IMR-90 (cell line): Measurements from ENCODE around the gene FNDC3A. TPM values are rescaled to one million over a fixed set of nuclear protein-coding genes. Genes with fewer than 3 reads are reported as not detected.

ENCODE experiments used
- ATAC-seq: fragments of 200-7000 bp; cut with Tn5 transposase; 2 replicates; pipeline ENCODE4 v1.9.1; 2020; ENCODE audit warnings: low read depth, mild to moderate bottlenecking, moderate library complexity
- BruUV-seq: library from RNA; stranded (reverse); fragments of 400-500 nt; replicated peaks from 2 replicates; lab custom pipeline; 2021; lab: Mats Ljungman, UMichigan
- CTCF ChIA-PET: fragments of 300-600 bp; formaldehyde crosslinking; extraction: SDS; loops from one replicate; lab custom pipeline; 2021; ENCODE audit warnings: antibody characterized with exemption; lab: Yijun Ruan, JAX
- POLR2A ChIA-PET: fragments of 300-600 bp; sonication (Branson Sonifier 250); formaldehyde crosslinking; loops from one replicate; lab custom pipeline; 2022; ENCODE audit warnings: antibody characterized with exemption; ENCODE audit not compliant: unreplicated experiment; lab: Charles Lee
- DNase-seq: peaks from one replicate; pipeline ENCODE4 v3.0.0; 2013
- H2AFZ ChIP-seq: replicated peaks from 2 replicates; pipeline ENCODE3; 2013; ENCODE audit warnings: low read length, mild to moderate bottlenecking; ENCODE audit not compliant: poor library complexity
- H2AK5ac ChIP-seq: 2 replicates; pipeline ENCODE4 v1.6.1; 2013; ENCODE audit warnings: low read depth, low read length, inconsistent platforms
- H2AK9ac ChIP-seq: replicated peaks from 2 replicates; pipeline ENCODE3; 2013; ENCODE audit warnings: mild to moderate bottlenecking, low read depth, low read length, moderate library complexity; ENCODE audit not compliant: poor library complexity
- H2BK120ac ChIP-seq: 2 replicates; pipeline ENCODE4 v1.6.1; 2013; ENCODE audit warnings: low read depth, low read length, inconsistent platforms
- H2BK15ac ChIP-seq: 3 replicates; pipeline ENCODE4 v1.6.1; 2013; ENCODE audit warnings: low read depth, low read length, inconsistent platforms
- H2BK20ac ChIP-seq: 2 replicates; pipeline ENCODE4 v1.6.1; 2013; ENCODE audit warnings: low read depth, mild to moderate bottlenecking, inconsistent platforms, low read length, moderate library complexity
- H2BK5ac ChIP-seq: 2 replicates; pipeline ENCODE4 v1.6.1; 2013; ENCODE audit warnings: mild to moderate bottlenecking, low read depth, low read length, inconsistent platforms; ENCODE audit not compliant: poor library complexity, severe bottlenecking
- H3K14ac ChIP-seq: replicated peaks from 2 replicates; pipeline ENCODE4 v1.6.1; 2013; ENCODE audit warnings: low read depth, low read length, inconsistent platforms
- H3K18ac ChIP-seq: 2 replicates; pipeline ENCODE4 v1.6.1; 2013; ENCODE audit warnings: low read depth, low read length, control low read depth
- H3K23ac ChIP-seq: 2 replicates; pipeline ENCODE4 v1.6.1; 2013; ENCODE audit warnings: low read depth, low read length, inconsistent platforms
- H3K27ac ChIP-seq: 2 replicates; pipeline ENCODE4 v1.5.1; 2013; ENCODE audit warnings: mild to moderate bottlenecking, control low read depth, low read length; ENCODE audit not compliant: insufficient read depth
- H3K27me3 ChIP-seq: 2 replicates; pipeline ENCODE4 v1.6.1; 2013; ENCODE audit warnings: low read length; ENCODE audit not compliant: control insufficient read depth, insufficient read depth
- H3K36me3 ChIP-seq: 2 replicates; pipeline ENCODE4 v1.6.1; 2013; ENCODE audit warnings: low read length, mixed read lengths; ENCODE audit not compliant: control insufficient read depth, insufficient read depth
- H3K4ac ChIP-seq: 2 replicates; pipeline ENCODE4 v1.6.1; 2013; ENCODE audit warnings: low read depth, low read length, inconsistent platforms
- H3K4me1 ChIP-seq: 2 replicates; pipeline ENCODE4 v1.6.1; 2013; ENCODE audit warnings: low read length, mixed read lengths; ENCODE audit not compliant: control insufficient read depth, insufficient read depth
- H3K4me2 ChIP-seq: 2 replicates; pipeline ENCODE4 v1.6.1; 2013; ENCODE audit warnings: low read depth, mild to moderate bottlenecking, control low read depth, low read length, moderate library complexity
- H3K4me3 ChIP-seq: 2 replicates; pipeline ENCODE4 v1.5.1; 2013; ENCODE audit warnings: low read depth, mild to moderate bottlenecking, control low read depth, low read length, moderate library complexity; ENCODE audit not compliant: insufficient read depth
- H3K56ac ChIP-seq: 2 replicates; pipeline ENCODE4 v1.6.1; 2013; ENCODE audit warnings: low read length, inconsistent platforms; ENCODE audit not compliant: insufficient read depth; ENCODE audit errors: extremely low read depth
- H3K79me1 ChIP-seq, 2 experiments: 2 replicates each; pipeline ENCODE4 v1.6.1; 2013; ENCODE audit warnings: low read length in 2 of 2, inconsistent platforms in 1 of 2, low read depth in 1 of 2
- H3K9ac ChIP-seq: 2 replicates; pipeline ENCODE4 v1.6.1; 2013; ENCODE audit warnings: low read depth, low read length, control low read depth
- H3K9me1 ChIP-seq: 2 replicates; pipeline ENCODE4 v1.6.1; 2013; ENCODE audit warnings: low read length, inconsistent platforms; ENCODE audit not compliant: insufficient read depth
- H3K9me3 ChIP-seq: 2 replicates; pipeline ENCODE4 v1.6.1; 2013; ENCODE audit warnings: low read length; ENCODE audit not compliant: control insufficient read depth, insufficient read depth
- H4K20me1 ChIP-seq: 2 replicates; pipeline ENCODE4 v1.6.1; 2013; ENCODE audit warnings: low read length, inconsistent platforms; ENCODE audit not compliant: insufficient read depth
- H4K5ac ChIP-seq: 2 replicates; pipeline ENCODE4 v1.6.1; 2013; ENCODE audit warnings: mild to moderate bottlenecking, low read depth, low read length, control low read depth
- H4K8ac ChIP-seq, 2 experiments: 2 replicates each; pipeline ENCODE4 v1.6.1; 2013; ENCODE audit warnings: low read depth in 2 of 2, low read length in 2 of 2, control low read depth in 1 of 2, inconsistent platforms in 1 of 2
- H4K91ac ChIP-seq: 2 replicates; pipeline ENCODE4 v1.6.1; 2013; ENCODE audit warnings: low read depth, low read length, inconsistent platforms; ENCODE audit not compliant: insufficient read depth
- NFE2L2 ChIP-seq: fragments of 150-350 bp; IDR thresholded peaks from 2 replicates; pipeline ENCODE4 v1.6.1; 2016; ENCODE audit warnings: low read depth, mild to moderate bottlenecking, low read length
- WGBS, 2 experiments: methylation state at CpG; one replicate each; pipeline versions ENCODE4 v1.1.5 to v1.1.7; 2013; ENCODE audit warnings: missing lambda C conversion rate in 2 of 2; ENCODE audit not compliant: insufficient read length in 1 of 2; ENCODE audit errors: extremely low coverage in 2 of 2; 5-methylcytosine and 5-hydroxymethylcytosine counted together
- dilution Hi-C: fragments of 300-500 bp; cut with HindIII; formaldehyde crosslinking; loops from one replicate; pipeline ENCODE4 v1.14.3; 2018; ENCODE audit warnings: low sequenced_read_pairs; ENCODE audit not compliant: unreplicated experiment
- in situ Hi-C: fragments of 300-500 bp; cut with MboI; formaldehyde crosslinking; loops from 3 replicates; pipeline ENCODE4 v1.14.3; 2019; ENCODE audit warnings: low sequenced_read_pairs, inconsistent platforms, mixed read lengths
- intact Hi-C: fragments of 100-400 bp; cut with micrococcal nuclease; formaldehyde crosslinking; loops from 2 replicates; pipeline ENCODE4 v1.10.0; 2022
- polyA plus RNA-seq, 3 experiments: library from polyadenylated mRNA; depleted of rRNA; stranded (reverse); fragments of >200 nt; gene quantifications; 2 replicates each; pipeline ENCODE4 v1.2.3, GENCODE V29; 2012; ENCODE audit warnings: low replicate concordance in 1 of 3
- total RNA-seq: library from RNA; depleted of rRNA; stranded (reverse); fragments of >200 nt; gene quantifications from 2 replicates; pipeline ENCODE4 v1.2.3, GENCODE V29; 2012

FNDC3A gene
- total and polyA plus RNA-seq, 2 of the 4 experiments (the other 2 are of a cell fraction): 29.2 to 60.4 TPM

DNA sequence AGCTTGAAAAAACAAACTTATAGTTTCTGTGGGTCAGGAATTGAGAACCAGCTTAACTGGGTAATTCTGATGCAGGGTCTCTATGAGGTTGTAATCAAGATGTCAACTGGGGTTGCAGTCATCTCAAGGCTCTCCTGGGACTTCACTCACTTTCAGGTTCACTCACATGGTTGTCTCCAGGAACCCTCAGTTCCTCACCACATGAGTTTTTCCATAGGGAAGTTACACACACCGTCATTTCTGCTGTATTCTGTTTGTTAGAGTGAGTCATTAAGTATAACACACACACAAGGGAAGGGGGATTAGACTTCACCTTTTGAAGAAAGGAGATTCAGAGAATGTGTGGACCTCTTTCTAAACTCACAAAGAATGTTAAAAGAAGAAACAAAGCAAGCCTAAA lies 209.6 kb downstream of the FNDC3A start:
- Histone ChIP-seq H3K14ac (no peak overlapping the region), H3K4me3 (no peak overlapping the region), H2BK120ac (no peak overlapping the region), H3K4me1 (no peaks in the 10 kb centered on the region), H3K36me3 (peaks cover 30% of the 10 kb centered on the region), H3K9me3 (no peaks in the 10 kb centered on the region), H3K23ac (no peak overlapping the region), H3K9ac (no peak overlapping the region), H2BK15ac (no peak overlapping the region), H3K27me3 (no peaks in the 10 kb centered on the region), H3K4ac (no peak overlapping the region), H3K9me1 (no peaks in the 10 kb centered on the region), H3K79me1 (peaks cover 5 to 14% of the 10 kb centered on the region in 2 experiments; a peak in 3 of 4 replicates), H4K20me1 (no peaks in the 10 kb centered on the region), H2AK5ac (no peak overlapping the region), H4K91ac (no peak overlapping the region), H3K27ac (no peak overlapping the region), H2AK9ac (no peak overlapping the region), H3K4me2 (no peak overlapping the region), H4K8ac (no peak overlapping the region), H2BK5ac (no peak overlapping the region), H2BK20ac (no peak overlapping the region), H2AFZ (no peak overlapping the region), H3K18ac (no peak overlapping the region), H3K56ac (no peak overlapping the region), H4K5ac (no peak overlapping the region)
- no peak for TF ChIP-seq NFE2L2
- no CpG with 5 or more reads among the region's 1 CpG for WGBS, 2 experiments
- dilution Hi-C loops (no loop called here), intact Hi-C loops (no loop called here), in situ Hi-C loops (no loop called here)
- DNase-seq: peak; percentile 36
- ATAC-seq: no peak
- CTCF ChIA-PET: no interaction called here
- no TSS peak for BruUV-seq
- POLR2A ChIA-PET: no interaction called here
